Measurements from ENCODE around the gene DCAF4.

DNA sequence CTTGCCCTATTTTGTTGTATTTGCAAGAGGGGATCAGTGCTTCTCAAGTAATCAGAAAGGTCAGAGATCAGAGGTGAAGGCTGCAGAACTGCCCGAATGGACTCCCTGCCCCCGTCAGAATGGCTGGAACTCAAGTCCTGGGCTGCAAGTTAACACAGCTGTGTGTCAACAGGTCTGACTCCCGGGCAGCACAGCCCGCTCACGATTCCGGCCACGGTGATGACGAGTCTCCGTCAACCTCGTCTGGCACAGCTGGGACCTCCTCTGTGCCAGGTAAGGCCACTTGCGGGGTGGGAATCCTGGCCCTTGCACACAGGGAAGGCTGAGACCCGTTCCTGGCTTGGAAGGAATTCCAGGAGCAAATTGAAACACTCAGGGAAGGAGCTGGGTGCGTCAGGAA, 13.4 kb downstream of the DCAF4 start:
- TF ChIP-seq, protein P1, sequence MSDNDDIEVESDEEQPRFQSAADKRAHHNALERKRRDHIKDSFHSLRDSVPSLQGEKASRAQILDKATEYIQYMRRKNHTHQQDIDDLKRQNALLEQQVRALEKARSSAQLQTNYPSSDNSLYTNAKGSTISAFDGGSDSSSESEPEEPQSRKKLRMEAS (IDR thresholded peaks at IDR 0.05; ENCODE audit: low read depth) = no peak
- TF ChIP-seq CTCF (IDR thresholded peaks at IDR 0.05) (no peak), FOXM1 (IDR thresholded peaks at IDR 0.05; ENCODE audit: low read depth) (no peak), POLR2AphosphoS5 (IDR thresholded peaks at IDR 0.05; ENCODE audit: low read depth, low read length) (no peak), EZH2phosphoT487 (IDR thresholded peaks at IDR 0.05; ENCODE audit: borderline replicate concordance, low read depth) (no peak), SIN3A (IDR thresholded peaks at IDR 0.05; ENCODE audit: borderline replicate concordance, low read depth, low read length) (no peak), GATA2 (CRISPR knock-in tag; IDR thresholded peaks at IDR 0.05) (no peak)
